Thyroid gland (tissue), 4 donors: ENCODE data around the gene PTPRN2. TPM values are rescaled to one million over a fixed set of nuclear protein-coding genes. Genes with fewer than 3 reads are reported as not detected.

Experiments
- DNase-seq, 2 donors: peaks; one replicate each; pipeline ENCODE4 v3.0.0-alpha.2; 2019
- H3K27ac ChIP-seq, 3 donors: fragments of 200-600 bp; sonication (generic); 1 replicate in 2 of 3; 2 replicates in 1 of 3; pipeline ENCODE4 v1.5.1; 2016 to 2019; ENCODE audit warnings: mild to moderate bottlenecking in 1 of 3, moderate library complexity in 1 of 3
- H3K27me3 ChIP-seq: fragments of 200-600 bp; sonication (generic); one replicate; pipeline ENCODE4 v1.5.1; 2019
- H3K36me3 ChIP-seq, 2 donors: fragments of 200-600 bp; sonication (generic); one replicate each; pipeline ENCODE4 v1.5.1; 2016 to 2019
- H3K4me1 ChIP-seq, 2 donors: fragments of 200-600 bp; sonication (generic); one replicate each; pipeline ENCODE4 v1.5.1; 2017 to 2019
- H3K4me3 ChIP-seq, 3 donors: fragments of 200-600 bp; sonication (generic); replicated peaks in 1 of 3; 1 replicate in 2 of 3; 2 replicates in 1 of 3; pipeline ENCODE4 v1.5.1; 2016; ENCODE audit warnings: mild to moderate bottlenecking in 1 of 3
- H3K9me3 ChIP-seq: fragments of 200-600 bp; sonication (generic); one replicate; pipeline ENCODE4 v1.5.1; 2017
- POLR2A ChIP-seq, 2 donors: fragments of 450-650 bp; IDR thresholded peaks; one replicate each; pipeline ENCODE4 v1.6.1; 2017; ENCODE audit warnings: antibody characterized with exemption in 2 of 2, mild to moderate bottlenecking in 2 of 2, moderate library complexity in 1 of 2
- WGBS, 2 donors: methylation state at CpG; one replicate each; pipeline ENCODE4 v1.1.5; 2017; 5-methylcytosine and 5-hydroxymethylcytosine counted together
- intact Hi-C: fragments of 100-400 bp; cut with DNase I; formaldehyde crosslinking; loops from one replicate; pipeline ENCODE4 v1.15.1; 2023
- total RNA-seq, 4 donors: library from RNA; depleted of rRNA; stranded (reverse); fragments of >200 nt; gene quantifications; one replicate each; pipeline ENCODE4 v1.2.3, GENCODE V29; 2016
- TF ChIP-seq, protein P1 (sequence below), 6 experiments: fragments of 200-600 bp in 3 of 6; fragments of 450-650 bp in 3 of 6; sonication (generic) in 3 of 6; IDR thresholded peaks; one replicate each; pipeline ENCODE4 v1.5.1; 2016 to 2019; ENCODE audit warnings: antibody characterized with exemption in 6 of 6, mild to moderate bottlenecking in 2 of 6, inconsistent platforms in 1 of 6, moderate library complexity in 1 of 6

PTPRN2 gene
- total RNA-seq, 4 donors from 2014 or later, result 4.2 to 9.9 (median 7.7) TPM

DNA sequence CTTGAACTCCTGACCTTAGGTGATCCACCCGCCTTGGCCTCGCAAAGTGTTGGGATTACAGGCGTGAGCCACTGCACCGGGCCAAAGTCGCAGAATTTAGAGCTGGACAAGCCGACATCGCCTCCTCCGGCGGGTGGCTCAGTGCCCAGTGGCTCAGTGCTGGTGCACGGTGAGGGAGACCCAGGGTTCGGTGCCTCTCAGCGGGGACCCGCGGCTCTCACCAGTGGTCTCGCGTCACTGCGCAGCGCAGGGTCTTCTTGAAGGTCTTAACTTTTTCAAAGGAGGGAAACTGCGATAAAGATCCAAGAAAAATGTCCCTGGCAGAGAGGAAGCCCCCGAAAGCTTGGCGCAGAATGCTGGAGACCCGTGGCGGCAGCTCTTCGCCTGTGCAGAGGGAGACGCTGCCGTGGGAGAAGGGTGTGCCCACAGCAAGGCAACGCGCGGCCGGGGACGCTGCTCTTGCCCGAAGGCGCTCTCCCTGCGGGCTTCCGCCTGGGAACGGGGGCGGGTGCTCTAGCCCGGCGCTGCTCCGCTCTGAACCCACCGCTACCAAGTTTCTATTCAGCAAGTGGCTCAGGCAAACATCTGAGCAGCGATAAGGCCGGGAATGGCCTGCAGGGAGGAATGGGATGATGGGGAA, 926.5 kb downstream of the PTPRN2 start:
- intact Hi-C loops, result no loop called here
- Histone ChIP-seq H3K27ac (no peak overlapping the region), H3K27me3 (no peaks in the 10 kb centered on the region), H3K36me3 (no peaks in the 10 kb centered on the region), H3K4me1 (no peaks in the 10 kb centered on the region), H3K4me3 (no peak overlapping the region), H3K9me3 (no peaks in the 10 kb centered on the region)
- 70 to 87% methylated on average over 42 to 43 of the region's 43 CpGs for WGBS, 2 donors
- TF ChIP-seq, protein P1, sequence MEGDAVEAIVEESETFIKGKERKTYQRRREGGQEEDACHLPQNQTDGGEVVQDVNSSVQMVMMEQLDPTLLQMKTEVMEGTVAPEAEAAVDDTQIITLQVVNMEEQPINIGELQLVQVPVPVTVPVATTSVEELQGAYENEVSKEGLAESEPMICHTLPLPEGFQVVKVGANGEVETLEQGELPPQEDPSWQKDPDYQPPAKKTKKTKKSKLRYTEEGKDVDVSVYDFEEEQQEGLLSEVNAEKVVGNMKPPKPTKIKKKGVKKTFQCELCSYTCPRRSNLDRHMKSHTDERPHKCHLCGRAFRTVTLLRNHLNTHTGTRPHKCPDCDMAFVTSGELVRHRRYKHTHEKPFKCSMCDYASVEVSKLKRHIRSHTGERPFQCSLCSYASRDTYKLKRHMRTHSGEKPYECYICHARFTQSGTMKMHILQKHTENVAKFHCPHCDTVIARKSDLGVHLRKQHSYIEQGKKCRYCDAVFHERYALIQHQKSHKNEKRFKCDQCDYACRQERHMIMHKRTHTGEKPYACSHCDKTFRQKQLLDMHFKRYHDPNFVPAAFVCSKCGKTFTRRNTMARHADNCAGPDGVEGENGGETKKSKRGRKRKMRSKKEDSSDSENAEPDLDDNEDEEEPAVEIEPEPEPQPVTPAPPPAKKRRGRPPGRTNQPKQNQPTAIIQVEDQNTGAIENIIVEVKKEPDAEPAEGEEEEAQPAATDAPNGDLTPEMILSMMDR (IDR thresholded peaks at IDR 0.05), result no peak
- no peak for DNase-seq

DNA sequence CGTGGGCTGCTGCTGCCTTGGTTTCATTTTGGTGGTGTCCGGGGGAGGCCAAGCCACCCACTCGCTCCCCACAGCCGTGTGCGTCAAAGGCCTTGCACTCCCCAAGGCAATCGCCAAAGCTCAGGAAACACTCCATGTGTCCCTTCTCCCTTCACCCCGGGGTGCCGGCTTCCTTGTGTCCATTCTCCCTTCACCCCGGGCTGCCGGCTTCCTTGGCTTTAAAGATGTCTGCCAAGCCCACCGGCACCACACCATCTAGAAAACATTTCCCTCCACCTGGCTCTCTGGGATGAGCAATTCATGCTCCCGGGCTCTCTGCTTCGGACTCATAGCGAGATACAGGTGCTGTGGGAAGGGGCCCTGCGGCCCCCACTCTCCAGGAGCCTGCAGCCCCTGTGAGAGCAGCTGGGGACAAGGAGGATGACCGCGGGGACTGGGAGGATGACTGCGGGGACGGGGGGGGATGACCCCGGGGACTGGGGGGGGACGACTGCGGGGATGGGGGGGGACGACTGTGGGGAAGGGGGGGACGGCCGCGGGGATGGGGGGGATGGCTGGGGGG, 928.7 kb downstream of the PTPRN2 start:
- Histone ChIP-seq H3K9me3 (no peaks in the 10 kb centered on the region), H3K4me1 (no peaks in the 10 kb centered on the region), H3K27ac (no peak overlapping the region), H3K4me3 (no peak overlapping the region), H3K27me3 (no peaks in the 10 kb centered on the region), H3K36me3 (no peaks in the 10 kb centered on the region)
- intact Hi-C loops, result no loop called here
- no peak for DNase-seq
- TF ChIP-seq POLR2A (IDR thresholded peaks at IDR 0.05), result no peak
- TF ChIP-seq, protein P1 (IDR thresholded peaks at IDR 0.05), result no peak
- WGBS, 2 donors, result 85 to 88% methylated on average over 15 to 21 of the region's 26 CpGs

DNA sequence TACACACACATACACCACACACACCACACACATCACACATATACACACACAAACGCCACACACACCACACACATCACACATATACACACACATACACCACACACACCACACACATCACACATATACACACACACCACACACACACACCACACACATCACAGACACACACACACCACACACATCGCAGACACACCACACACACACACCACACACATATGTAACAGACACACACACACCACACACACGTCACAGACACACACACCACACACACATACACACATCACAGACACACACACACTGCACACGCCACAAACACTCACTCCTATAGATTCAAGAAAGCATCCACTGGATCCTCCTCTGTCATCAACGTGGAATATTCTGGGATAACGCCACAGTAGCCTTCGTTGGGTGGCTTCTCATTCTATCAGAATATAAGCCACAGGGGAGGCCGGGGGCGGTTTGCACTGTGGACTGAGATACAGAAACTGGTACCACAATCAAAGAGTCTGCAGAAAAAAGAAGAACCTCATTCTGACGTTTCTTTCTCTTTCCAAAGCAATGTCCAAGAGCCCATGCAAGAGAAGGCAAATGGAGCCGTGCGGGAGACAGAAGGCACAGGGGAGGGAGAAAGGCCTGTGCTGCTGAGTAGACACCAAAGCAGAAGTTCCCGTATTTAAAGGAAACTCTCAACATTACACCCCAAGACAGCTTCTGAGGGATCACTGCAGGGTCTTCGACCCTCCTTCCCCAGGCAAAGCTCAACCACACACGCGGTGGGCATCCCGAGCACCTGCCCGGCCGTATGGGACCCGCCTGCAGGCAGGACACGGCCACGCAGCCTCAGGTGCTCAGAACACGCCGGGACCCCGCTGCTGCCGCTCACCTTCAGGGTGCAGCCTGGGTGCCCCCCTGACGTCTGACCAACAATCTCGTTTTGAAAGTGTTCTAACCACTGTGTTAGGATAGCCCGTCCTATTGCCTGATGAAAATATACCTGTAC, 929.6 kb downstream of the PTPRN2 start:
- Histone ChIP-seq H3K27me3 (no peaks in the 10 kb centered on the region), H3K9me3 (no peaks in the 10 kb centered on the region), H3K27ac (no peak overlapping the region), H3K4me1 (no peaks in the 10 kb centered on the region), H3K36me3 (no peaks in the 10 kb centered on the region), H3K4me3 (no peak overlapping the region)
- no peak for TF ChIP-seq POLR2A (IDR thresholded peaks at IDR 0.05)
- TF ChIP-seq, protein P1 (IDR thresholded peaks at IDR 0.05), result no peak
- intact Hi-C loops, result no loop called here
- no peak for DNase-seq
- 87 to 89% methylated on average over 26 to 29 of the region's 29 CpGs for WGBS, 2 donors

- WGBS, 2 donors, result 90 to 95% methylated on average over 26 of the region's 34 CpGs
These were observed 931.3 kb downstream of the PTPRN2 start for GRCh38 chr7:157656195-157656769.

More at GRCh38 chr7:157656195-157656769, 931.3 kb downstream of the PTPRN2 start:
- Histone ChIP-seq H3K4me3 (no peak overlapping the region), H3K4me1 (no peaks in the 10 kb centered on the region), H3K36me3 (no peaks in the 10 kb centered on the region), H3K27me3 (no peaks in the 10 kb centered on the region), H3K9me3 (no peaks in the 10 kb centered on the region), H3K27ac (no peak overlapping the region)
- intact Hi-C loops, result no loop called here
- no peak for DNase-seq
- TF ChIP-seq, protein P1 (IDR thresholded peaks at IDR 0.05), result no peak
- TF ChIP-seq POLR2A (IDR thresholded peaks at IDR 0.05), result no peak
